Measurements from ENCODE around the gene PPP4R2. TPM values are rescaled to one million over a fixed set of nuclear protein-coding genes. Genes with fewer than 3 reads are reported as not detected.

PPP4R2 gene
- total and polyA plus RNA-seq, 2 donors (not counting 1 experiment from before 2014, with no cell fraction given), result 9.8 to 57.5 TPM

- intact Hi-C loops (cut with micrococcal nuclease), result no loop called here
- ChIA-PET POLR2A (no interaction called here), CTCF (no interaction called here)
- Mint-ChIP-seq H3K9me3 (ENCODE audit: insufficient read depth) (no peaks in the 10 kb centered on the region), H3K4me1 (peaks cover 4% of the 10 kb centered on the region), H3K27me3 (peaks cover 12% of the 10 kb centered on the region), H3K27ac (no peak overlapping the region), H3K4me3 (no peak overlapping the region)
- Histone ChIP-seq H4K20me1 (ENCODE audit: control insufficient read depth, insufficient read depth, low read length, poor library complexity, severe bottlenecking) (no peaks in the 10 kb centered on the region), H3K79me2 (ENCODE audit: control insufficient read depth, insufficient read depth, low read length) (no peaks in the 10 kb centered on the region), H3K27me3 (replicated peaks in 1 of 4; ENCODE audit: control extremely low read depth in 1 of 4, control insufficient read depth in 3 of 4, insufficient read depth in 4 of 4, low read length in 3 of 4) (no peaks in the 10 kb centered on the region), H3K27ac (ENCODE audit: low read length in 2 of 2) (no peak overlapping the region), H3K9ac (ENCODE audit: low read length) (no peak overlapping the region), H2AFZ (ENCODE audit: insufficient read depth, low read depth, low read length, poor library complexity, severe bottlenecking) (no peak overlapping the region), H3K4me2 (replicated peaks; ENCODE audit: low read depth, low read length, poor library complexity, severe bottlenecking) (no peak overlapping the region), H3K9me3 (ENCODE audit: control extremely low read depth in 1 of 3, control insufficient read depth in 2 of 3, insufficient read depth in 1 of 3, low read length in 2 of 3) (no peaks in the 10 kb centered on the region), H3K4me1 (ENCODE audit: control insufficient read depth in 2 of 2, insufficient read depth in 2 of 2, low read length in 2 of 2) (no peaks in the 10 kb centered on the region), H3K4me3 (ENCODE audit: control extremely low read depth in 1 of 5, extremely low read depth in 1 of 5, insufficient read depth in 1 of 5, low read depth in 2 of 5, low read length in 4 of 5) (no peak overlapping the region), H3K36me3 (replicated peaks in 1 of 2; ENCODE audit: control extremely low read depth in 1 of 2, control insufficient read depth in 1 of 2, extremely low read depth in 1 of 2, insufficient read depth in 2 of 2, low read length in 1 of 2) (no peaks in the 10 kb centered on the region)
- no peak for ATAC-seq (ENCODE audit: low read depth)
- no peak for DNase-seq
- WGBS (ENCODE audit: insufficient coverage), result 85% methylated on average over 7 of the region's 8 CpGs
- TF ChIP-seq EZH2 (IDR thresholded peaks at IDR 0.05; ENCODE audit: borderline replicate concordance, insufficient read depth, low read depth, low read length, poor library complexity, severe bottlenecking) (no peak), CTCF (IDR thresholded peaks at IDR 0.05) (no peak)
Measured at GRCh38 chr3:72957297-72957696, 39.3 kb upstream of the PPP4R2 start.

GRCh38 chr3:72959336-72959735 lies 37.3 kb upstream of the PPP4R2 start:
- H3K9ac ChIP-seq (ENCODE audit: low read length), result no peak overlapping the region
- H2AFZ ChIP-seq (ENCODE audit: insufficient read depth, low read depth, low read length, poor library complexity, severe bottlenecking), result no peak overlapping the region
- no peaks in the 10 kb centered on the region for H3K36me3 ChIP-seq (replicated peaks in 1 of 2; ENCODE audit: control extremely low read depth in 1 of 2, control insufficient read depth in 1 of 2, extremely low read depth in 1 of 2, insufficient read depth in 2 of 2, low read length in 1 of 2)
- no peaks in the 10 kb centered on the region for H3K9me3 Mint-ChIP-seq (ENCODE audit: insufficient read depth)
- H4K20me1 ChIP-seq (ENCODE audit: control insufficient read depth, insufficient read depth, low read length, poor library complexity, severe bottlenecking), result no peaks in the 10 kb centered on the region
- no peaks in the 10 kb centered on the region for H3K4me1 ChIP-seq (ENCODE audit: control insufficient read depth in 2 of 2, insufficient read depth in 2 of 2, low read length in 2 of 2)
- intact Hi-C loops (cut with micrococcal nuclease), result no loop called here
- peaks cover 4% of the 10 kb centered on the region for H3K4me1 Mint-ChIP-seq
- CTCF ChIA-PET, result no interaction called here
- no peak overlapping the region for H3K4me2 ChIP-seq (replicated peaks; ENCODE audit: low read depth, low read length, poor library complexity, severe bottlenecking)
- H3K27me3 Mint-ChIP-seq, result peaks cover 12% of the 10 kb centered on the region
- no peak overlapping the region for H3K27ac ChIP-seq (ENCODE audit: low read length in 2 of 2)
- H3K27ac Mint-ChIP-seq, result no peak overlapping the region
- no peaks in the 10 kb centered on the region for H3K27me3 ChIP-seq (replicated peaks in 1 of 4; ENCODE audit: control extremely low read depth in 1 of 4, control insufficient read depth in 3 of 4, insufficient read depth in 4 of 4, low read length in 3 of 4)
- TF ChIP-seq EZH2 (IDR thresholded peaks at IDR 0.05; ENCODE audit: borderline replicate concordance, insufficient read depth, low read depth, low read length, poor library complexity, severe bottlenecking) (no peak), CTCF (IDR thresholded peaks at IDR 0.05) (no peak)
- DNase-seq, result no peak
- POLR2A ChIA-PET, result no interaction called here
- H3K79me2 ChIP-seq (ENCODE audit: control insufficient read depth, insufficient read depth, low read length), result no peaks in the 10 kb centered on the region
- ATAC-seq (ENCODE audit: low read depth), result no peak
- H3K9me3 ChIP-seq (ENCODE audit: control extremely low read depth in 1 of 3, control insufficient read depth in 2 of 3, insufficient read depth in 1 of 3, low read length in 2 of 3), result no peaks in the 10 kb centered on the region
- no peak overlapping the region for H3K4me3 ChIP-seq (ENCODE audit: control extremely low read depth in 1 of 5, extremely low read depth in 1 of 5, insufficient read depth in 1 of 5, low read depth in 2 of 5, low read length in 4 of 5)
- 94% methylated on average over 5 of the region's 5 CpGs for whole genome bisulfite sequencing (ENCODE audit: insufficient coverage)
- H3K4me3 Mint-ChIP-seq, result no peak overlapping the region
